COLO668 (cell line): Measurements from ENCODE around the gene STIM1.

Source experiments
- DNase-seq: peaks from one replicate; lab custom pipeline; 2025; ENCODE audit not compliant: unreplicated experiment; lab: John Stamatoyannopoulos, UW

STIM1 gene

DNA sequence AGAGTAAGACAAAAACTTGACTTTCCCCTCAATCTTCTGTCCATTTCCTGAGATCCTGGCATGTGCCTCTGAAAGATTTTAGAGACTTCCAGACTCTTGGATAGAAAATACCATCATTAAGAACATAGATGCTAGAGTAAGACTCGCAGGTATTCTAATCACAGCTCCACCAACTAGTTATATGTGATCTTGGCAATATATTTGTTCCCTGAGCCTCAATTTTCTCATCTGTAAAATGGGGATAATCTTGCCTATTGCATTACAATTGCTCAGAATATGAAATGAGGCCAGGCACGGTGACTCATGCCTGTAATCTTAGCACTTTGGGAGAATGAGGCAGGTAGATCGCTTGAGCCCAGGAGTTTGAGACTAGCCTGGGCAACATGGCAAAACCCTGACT lies 25.4 kb upstream of the STIM1 start:
- DNase-seq, result no peak

DNA sequence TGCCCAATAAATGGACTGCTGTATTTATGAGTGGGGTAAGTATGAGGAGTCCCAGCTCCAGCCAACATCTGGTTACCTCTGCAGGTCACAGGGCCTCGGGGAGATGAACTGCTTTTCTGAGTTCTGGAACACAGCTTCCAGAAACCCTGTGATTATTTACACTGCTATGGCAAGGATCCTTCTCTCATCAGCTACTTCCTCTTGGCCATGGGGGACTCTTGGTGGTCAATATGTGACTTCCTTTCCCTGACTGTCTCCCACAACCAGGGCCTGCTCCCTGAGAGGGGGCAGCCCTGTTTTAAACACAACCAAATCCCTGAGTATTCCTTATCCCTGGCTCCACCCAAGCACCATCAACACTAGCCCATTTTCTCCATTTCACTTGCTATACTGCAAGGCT lies 24.7 kb upstream of the STIM1 start:
- DNase-seq, result no peak

DNA sequence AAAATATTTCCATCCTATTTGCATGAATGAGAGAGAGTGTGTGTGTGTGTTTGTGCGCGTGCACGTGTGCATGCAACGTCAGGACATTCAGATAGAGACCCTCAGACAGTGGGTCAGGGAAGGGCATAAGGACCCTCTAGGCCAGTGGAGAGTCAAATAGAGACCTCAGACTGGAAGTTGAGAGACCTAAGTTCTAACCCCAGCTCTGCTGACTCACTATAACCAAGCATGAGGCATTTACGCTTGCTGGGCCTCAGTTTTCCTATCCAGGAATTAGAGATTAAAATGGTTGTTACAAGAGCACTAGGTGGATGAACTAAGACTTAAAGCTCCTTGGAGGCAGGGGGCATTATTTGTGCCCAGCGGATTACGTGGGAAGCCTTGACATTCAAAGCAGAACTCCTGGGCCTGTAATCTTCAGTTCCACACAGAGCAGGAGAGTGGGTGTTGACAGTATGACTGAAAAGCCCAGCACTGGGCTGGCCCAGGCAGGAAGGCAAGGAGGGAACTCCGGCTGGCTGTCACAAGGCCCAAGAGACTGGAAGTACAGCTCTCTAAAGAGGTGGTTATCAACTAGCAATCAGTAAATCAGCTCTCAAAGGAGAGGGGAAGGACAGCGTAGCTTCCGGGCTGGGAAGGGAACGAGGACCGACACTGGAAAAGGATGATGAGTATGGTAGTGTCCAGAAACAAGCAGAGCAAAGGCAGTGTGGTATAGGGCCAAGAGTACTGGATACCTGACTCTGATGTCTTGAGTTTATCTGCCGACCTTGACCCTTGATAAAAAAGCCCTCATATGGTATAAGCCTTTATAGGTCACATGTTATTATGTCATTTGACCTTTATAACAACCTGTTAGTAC lies 23.9 kb upstream of the STIM1 start:
- DNase-seq, result no peak

DNA sequence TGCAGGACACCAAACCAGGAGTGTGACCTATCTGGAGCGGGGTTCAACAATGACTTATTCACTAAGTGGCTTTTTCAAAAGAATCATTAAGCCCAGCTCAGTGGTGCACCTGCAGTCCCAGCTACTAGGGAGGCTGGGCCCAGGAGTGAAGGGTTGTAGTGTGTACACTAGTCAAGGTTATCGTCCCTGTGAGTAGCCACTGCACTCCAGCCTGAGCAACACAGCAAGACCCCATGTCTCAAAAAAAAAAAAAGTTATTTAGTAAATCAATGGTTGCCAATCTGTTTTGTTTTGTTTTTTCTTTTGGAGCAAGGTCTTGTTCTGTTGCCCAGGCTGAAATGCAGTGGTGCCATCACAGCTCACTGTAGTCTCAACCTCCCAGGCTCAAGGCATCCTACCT lies 22.6 kb upstream of the STIM1 start:
- DNase-seq, result no peak

DNA sequence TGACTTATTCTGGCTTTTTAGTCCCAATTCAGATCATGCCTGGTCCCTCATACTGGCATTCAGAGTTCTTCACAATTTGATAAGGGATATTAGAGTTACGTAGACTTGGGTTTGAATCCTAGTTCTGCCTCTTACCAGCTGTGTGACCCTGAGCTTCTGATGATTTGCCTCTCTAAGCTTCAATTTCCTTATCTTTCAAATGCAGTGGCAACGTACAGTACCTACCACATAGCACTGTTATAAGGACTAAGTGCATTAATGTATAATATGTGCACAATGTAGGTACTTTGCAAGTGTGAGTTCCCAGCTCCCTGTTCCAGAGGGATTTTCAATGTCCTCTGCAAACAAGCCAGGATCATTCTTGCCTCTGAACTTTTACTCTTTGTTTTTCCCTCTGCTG lies 22.0 kb upstream of the STIM1 start:
- DNase-seq, result no peak

DNA sequence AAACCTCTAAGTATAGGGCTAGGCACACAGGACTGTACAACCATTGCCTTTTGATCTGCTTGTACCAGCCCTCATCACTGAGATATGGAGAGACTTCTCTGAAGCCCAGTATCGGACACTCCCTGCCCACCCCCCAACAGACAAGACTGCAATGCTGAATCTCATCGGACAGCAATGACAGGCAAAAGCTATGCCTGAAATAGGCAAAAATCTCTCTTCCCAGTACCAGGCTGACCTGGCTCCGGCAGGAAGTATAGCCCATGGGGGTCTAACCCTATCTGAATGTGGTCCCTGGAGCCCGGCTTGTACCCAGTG lies 21.2 kb upstream of the STIM1 start:
- DNase-seq, result no peak

DNA sequence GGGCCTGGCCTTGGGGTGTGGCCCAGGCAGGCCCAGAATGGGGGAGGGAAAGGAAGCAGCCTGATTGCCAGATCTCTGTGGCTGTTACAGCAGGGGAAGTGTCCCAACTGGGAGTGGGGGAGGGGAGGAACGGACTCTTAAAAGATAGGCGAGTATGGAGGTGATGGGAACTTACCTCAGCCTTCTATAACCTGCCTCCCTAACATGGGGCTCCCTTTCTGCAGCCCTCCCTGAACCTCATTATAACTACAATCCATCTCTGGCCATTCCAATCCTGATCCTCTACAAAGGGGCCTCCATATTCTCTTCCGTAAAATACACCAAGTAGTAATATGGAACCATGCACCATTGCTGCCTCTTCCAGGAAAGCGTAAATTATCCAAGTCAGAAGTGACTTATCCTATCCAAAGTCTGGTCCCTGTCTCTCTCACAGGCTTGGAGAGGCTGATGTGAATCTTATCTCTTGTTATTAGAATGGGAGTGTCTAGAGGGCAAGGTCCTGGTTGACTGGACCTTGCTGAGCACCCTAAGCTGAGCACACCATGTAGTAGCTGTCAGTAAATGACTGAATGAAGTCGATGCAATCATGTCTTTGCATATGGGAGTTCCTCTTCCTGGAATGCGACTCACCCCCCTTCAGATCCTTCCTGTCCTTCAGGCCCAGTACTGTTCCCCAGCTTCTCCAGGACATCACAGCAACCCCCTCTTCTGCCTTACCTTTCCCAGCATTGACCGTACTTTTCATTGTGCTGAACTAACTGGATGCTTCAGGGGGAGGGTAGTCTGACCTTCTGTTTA lies 20.6 kb upstream of the STIM1 start:
- DNase-seq, result no peak

DNA sequence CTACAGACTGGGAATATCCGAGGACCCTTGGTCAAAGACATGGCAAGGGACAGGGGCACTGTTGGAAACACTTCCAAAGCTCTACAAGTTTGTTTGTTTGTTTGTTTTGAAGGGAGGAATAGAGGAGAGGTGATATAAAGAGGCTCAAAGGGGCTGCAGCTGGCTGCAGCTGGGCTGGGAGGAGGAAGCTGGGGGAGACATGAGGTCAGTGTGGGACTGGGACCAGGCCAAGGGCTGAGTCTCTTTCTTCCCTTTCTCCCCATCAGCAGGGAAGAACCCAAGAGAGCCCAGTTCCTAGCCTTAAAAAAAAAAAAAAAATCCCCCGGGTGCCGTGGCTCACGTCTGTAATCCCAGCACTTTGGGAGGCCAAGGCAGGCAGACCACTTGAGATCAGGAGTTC lies 19.7 kb upstream of the STIM1 start:
- no peak for DNase-seq

DNA sequence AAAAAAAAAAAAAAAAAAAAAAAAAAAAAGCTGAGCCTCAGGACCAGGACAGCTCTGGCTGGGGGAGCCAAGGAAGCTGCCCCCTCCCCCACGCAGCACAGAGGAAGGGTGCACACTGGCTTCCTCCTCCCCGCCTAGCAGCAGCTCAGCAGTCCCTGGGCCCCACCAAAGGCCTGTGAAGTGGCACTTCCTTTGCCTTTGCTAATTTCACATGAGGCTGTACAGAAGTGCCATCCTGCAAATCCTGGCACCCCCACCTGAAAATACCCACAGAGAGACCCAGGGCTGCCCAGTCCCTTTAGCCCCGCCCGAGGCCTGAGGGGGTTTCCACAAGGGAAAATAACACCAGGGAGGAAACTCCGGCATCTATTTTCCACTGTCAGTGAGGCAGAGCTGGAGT lies 18.6 kb upstream of the STIM1 start:
- no peak for DNase-seq

DNA sequence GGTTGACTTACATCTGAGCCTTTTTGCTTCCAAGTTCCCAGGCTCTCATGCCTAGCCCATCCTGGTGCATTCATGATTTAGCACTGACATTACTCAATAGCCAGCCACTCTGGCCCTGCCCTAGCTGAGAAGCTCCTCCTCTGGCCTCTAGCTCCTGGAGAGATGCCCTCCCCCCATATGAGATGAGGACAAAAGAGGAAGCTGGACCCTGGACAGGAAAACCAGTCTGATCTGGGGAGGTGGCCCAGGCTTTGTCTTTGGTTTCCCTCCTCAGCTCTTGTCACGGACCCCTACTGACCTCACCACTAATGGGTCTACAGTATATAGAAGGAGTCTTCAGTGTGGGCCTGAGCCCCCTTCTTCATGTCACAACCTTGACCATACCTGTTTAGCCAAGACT lies 17.7 kb upstream of the STIM1 start:
- DNase-seq, result no peak

DNA sequence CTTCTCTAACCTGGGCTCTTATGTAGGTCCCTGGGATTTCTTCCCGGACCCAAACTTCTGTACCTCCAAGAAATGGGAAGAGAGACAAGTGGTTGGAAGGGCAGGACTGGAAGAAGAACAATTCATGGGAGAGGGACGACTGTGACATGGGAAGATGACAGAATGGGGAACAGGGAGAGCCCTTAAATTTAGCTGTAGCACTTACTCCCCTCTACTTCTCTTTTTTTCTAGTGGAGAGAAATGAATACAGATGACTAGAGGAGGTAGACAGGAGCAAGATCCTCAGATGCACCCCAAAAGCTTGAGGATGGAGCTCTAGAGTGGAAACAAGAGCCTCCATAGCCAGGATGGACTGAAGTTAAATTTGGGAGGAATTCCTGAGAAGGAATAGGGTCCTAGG lies 17.0 kb upstream of the STIM1 start:
- DNase-seq, result no peak

DNA sequence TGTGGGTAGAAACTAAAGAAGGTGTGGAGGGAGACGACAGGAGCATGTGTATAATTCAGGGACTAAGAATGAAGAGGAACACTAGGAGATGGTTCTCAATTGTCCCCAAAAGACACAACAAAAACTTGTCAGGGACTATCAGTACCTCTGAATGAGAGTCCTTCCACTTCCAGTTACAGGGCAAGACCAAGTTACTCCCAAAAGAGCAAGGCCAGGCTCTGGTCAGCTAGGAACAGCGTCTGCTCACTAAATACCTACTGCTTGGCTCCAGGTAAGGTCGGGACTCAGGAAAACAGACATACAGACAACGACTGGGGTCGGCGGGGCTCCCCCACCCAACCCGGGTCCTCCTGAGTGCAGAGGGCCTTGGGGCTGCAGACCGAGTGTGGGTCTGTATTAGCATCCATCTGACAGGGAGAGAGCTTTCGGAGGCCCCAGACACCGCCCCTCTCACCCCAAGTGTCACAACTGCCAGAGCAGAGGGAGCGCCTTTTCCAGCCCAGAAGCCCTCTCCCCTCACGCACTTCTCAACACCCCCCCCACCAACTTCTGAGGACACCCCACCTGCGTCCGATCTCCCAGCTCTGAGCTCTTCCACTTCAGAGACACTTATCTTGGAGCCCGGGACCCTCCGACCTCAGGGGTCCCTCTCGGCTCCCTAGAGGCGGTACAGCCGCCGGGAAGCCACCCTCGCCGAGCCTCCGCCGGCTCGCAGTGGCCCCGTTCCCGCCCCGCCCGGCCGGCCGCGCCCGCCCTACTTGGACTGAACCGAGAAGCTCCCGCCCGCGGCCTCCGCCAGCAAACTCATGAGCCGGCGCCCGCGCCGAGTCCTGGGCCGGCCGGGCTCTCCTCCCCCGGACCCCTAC lies 15.2 kb upstream of the STIM1 start:
- DNase-seq, result no peak

DNA sequence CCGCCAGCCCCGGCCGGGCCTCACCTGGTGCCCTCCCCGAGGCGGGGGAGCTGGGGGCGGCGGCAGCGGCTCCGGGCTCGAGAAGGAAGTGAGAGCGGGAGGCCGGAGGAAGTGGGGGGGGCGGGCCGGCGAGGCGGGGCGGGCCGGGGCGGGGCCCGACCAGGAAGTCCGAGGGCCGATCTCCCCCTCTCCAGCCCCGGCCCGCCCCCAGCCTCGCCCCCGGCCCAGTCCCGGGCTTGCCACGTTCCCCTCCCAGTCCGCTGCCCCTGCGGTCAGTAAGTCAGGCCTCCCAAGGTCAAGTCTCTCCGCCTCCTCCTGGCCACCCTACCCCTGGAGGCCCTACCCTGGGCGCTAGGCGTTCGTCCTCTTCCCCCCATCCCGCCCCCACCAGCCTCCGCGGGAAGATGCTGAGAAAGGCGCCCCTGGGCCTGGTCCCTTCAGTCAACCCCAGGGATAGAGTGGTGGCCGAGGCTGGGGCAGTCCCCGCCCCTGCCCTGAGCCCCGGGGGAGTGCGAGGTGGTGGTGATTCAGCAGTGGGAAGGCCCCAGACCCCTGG lies 14.5 kb upstream of the STIM1 start, which contains the start of gene RHOG:
Gene RHOG (minus strand): TSS at position 90 of the 556 bp plus-strand sequence. CDS start 12,821 bp downstream, outside the sequence.
- DNase-seq, result peak; percentile 69

DNA sequence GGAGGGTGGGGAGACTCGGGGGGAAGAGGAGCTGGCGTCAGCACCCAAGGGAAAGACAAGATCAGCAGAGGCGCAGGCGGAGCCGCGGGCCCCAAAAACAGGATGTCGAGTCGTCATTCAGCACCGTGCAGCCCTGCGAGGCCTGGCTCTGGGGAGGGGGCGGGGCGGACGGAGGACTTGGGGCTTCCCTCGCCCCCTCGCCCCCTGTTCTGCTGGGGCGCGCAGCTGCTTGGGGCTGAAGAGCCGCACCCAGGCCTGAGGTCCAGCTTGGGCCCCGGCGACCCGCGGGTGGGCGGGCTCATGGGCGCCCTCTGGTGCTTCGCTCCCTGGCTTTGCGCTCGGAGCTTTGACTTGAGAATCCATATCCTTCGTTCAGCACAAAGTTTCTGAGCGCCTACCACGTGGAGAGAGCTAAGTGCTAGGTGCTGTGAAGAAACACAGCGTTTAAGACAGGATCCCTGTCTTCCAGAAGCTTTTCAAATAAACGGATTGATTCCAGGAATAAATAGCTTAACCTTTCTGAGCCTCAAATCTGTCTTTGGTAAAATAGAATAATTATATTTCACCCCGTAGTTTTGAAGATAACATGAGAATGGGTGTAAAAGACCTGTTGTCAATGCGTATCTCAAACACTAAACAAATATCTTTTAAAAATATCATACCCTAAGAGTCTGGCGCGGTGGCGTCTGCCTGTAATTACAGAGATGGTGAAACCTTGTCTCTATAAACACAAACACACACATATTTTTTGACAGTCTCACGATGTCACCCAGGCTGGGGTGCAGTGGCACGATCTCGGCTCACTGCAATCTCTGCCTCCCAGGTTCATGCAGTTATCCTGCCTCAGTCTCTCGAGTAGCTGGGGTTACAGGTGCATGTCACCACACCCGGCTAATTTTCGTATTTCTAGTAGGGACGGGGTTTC lies 13.8 kb upstream of the STIM1 start:
- peak; percentile 81 for DNase-seq

DNA sequence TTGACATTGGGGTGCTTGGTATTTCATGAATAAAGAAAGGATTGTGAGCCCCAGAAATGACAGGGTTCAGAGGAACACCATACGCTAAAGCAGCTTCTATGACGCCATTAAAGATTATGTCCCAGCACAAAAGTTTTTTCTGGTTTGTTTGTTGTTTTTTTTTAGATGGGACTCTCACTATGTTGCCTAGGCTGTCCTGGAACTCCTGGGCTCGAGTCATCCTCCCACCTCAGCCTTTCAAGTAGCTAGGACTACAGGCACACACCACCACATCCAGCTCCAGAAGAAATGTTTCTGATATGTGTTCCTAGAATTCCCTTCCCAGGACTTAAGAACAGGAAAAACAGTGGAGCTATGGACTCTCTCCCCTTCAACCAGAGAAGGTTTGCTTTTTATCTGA lies 12.1 kb upstream of the STIM1 start:
- DNase-seq, result no peak

DNA sequence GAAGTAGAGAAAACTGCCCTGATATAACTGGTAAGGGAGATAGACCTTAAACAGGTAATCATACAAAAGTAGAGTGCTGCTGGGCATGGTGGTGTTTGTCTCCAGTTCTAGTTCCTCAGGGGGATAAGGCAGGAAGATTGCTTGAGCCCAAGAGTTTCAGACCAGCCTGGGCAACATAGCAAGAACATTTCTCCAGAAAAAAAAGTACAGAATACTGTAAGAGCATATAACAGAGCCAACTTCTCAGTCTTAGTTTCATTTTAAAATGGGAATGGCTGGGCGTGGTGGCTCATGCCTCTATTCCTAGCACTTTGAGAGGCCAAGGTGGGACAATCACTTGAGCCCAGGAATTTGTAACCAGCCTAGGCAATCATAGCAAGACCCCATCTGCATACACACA lies 10.2 kb upstream of the STIM1 start:
- no peak for DNase-seq

DNA sequence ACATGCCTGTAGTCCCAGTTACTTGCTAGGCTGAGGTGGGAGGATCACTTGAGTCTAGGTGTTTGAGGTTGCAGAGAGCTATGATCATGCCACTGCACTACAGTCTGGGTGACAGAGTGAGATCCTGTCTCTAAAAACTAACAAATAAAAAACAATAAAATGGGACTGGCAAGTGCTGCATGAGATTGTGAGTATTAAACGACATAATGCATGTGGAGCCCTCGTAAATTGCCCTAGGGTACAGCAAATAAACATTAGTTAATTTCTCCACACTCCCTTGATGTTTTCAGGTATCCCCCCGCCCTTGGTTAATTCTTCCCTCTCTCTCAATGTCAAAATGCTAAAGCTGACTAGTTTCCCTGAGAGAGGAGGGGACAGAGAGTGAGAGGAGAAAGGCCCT lies 9.8 kb upstream of the STIM1 start:
- no peak for DNase-seq

DNA sequence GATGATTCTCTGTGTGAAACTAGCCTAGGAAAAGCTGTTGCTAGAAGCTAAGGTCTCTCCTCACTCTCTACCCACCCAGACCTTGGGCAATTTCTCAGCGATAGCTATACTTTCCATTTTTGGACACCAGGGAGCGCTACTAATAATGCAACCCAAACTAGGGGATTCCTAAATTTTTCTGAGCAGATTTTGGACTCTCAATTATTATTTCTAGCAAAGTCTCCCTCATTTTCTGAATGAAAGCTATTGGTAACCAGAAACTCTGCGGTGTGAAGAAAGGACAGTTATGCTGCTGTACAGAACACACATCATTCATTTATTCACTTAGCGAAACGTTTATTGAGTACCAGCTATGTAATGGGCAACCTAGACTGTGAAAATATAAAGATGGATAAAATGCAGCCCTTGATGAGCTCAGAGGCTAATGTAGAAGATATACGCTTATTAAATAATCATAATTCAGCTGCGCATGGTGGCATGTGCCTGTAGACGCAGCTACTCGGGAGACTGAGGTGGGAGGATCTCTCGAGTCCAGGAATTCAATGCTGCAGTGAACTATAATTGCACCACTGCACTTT lies 6.1 kb upstream of the STIM1 start:
- DNase-seq, result peak; percentile 12

DNA sequence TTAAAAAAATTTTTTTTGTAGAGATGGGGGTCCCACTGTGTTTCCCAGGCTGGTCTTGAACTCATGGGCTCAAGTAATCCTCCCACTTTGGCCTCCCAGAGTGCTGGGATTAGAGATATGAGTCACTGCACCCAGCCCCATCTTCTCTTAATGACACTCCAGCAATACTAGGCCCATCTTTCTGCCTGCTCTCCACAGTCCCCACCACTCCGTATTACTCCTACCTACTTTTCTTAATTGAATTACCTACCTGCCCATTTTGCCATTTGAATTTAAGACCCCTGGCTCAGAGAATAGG lies 2.0 kb upstream of the STIM1 start:
- no peak for DNase-seq
